Subcutaneous adipose tissue (tissue), 4 donors: ENCODE measurements around the gene FAM219A. TPM values are rescaled to one million over a fixed set of nuclear protein-coding genes. Genes with fewer than 3 reads are reported as not detected.

ENCODE experiments used
- total RNA-seq, 4 donors: library from RNA; depleted of rRNA; stranded (reverse); fragments of >200 nt; gene quantifications; one replicate each; pipeline ENCODE4 v1.1.0, GENCODE V29; 2016
- TF ChIP-seq, protein P1 (sequence below): fragments of 450-650 bp; IDR thresholded peaks from one replicate; pipeline ENCODE4 v1.5.1; 2016; ENCODE audit warnings: low read depth, mild to moderate bottlenecking, control low read depth, antibody characterized with exemption, moderate library complexity

The FAM219A gene
- total RNA-seq, 4 donors from 2014 or later: 5.1 to 13.9 (median 7.9) TPM

DNA sequence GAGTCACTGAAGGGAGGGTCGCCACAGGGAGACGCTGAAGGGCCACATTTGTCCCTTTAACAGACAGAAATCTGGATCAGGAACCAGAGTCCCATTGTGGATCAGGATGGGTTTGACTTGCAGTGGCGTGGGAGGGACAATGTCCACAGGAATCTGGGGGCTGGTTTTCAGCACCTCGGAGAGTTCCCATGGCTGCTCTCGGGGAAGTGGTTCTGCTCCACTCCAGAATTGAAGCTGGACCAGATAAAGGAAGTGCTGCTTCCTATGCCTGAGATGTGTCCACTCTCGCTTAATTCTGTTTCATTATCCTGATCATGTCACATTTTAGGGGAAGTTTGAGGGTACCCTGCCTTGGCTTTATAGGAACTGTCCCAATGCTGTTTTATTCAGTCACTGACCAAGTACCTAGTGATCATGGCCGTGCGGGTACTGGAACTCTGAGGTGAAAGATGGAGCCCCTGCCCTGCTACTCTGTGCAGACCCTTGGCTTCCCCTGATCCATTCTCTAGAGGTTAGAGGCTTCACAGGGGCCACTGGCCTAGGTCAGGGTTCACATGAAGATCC is 35.7 kb upstream of the FAM219A start:
- TF ChIP-seq, protein P1, sequence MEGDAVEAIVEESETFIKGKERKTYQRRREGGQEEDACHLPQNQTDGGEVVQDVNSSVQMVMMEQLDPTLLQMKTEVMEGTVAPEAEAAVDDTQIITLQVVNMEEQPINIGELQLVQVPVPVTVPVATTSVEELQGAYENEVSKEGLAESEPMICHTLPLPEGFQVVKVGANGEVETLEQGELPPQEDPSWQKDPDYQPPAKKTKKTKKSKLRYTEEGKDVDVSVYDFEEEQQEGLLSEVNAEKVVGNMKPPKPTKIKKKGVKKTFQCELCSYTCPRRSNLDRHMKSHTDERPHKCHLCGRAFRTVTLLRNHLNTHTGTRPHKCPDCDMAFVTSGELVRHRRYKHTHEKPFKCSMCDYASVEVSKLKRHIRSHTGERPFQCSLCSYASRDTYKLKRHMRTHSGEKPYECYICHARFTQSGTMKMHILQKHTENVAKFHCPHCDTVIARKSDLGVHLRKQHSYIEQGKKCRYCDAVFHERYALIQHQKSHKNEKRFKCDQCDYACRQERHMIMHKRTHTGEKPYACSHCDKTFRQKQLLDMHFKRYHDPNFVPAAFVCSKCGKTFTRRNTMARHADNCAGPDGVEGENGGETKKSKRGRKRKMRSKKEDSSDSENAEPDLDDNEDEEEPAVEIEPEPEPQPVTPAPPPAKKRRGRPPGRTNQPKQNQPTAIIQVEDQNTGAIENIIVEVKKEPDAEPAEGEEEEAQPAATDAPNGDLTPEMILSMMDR: no peak

DNA sequence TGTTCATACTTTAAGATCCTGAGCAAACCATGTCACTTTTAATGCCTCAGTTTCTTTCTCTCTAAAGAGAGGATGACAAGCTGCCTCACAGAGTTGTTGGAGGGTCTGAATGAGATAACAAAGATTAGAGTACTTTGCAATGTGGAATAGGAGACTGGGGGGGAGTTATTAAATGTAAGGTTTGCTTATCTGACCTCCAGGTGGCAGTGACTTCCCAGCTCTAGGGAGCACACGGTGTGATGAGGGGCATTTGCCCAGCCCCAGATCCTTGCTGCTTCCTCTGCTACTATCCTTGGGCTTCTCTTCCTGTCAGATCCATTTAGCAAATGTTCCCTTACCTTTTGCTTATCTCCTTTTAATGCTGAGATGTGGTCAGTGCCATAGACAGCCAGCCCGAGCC is 33.7 kb upstream of the FAM219A start:
- TF ChIP-seq, protein P1: no peak

DNA sequence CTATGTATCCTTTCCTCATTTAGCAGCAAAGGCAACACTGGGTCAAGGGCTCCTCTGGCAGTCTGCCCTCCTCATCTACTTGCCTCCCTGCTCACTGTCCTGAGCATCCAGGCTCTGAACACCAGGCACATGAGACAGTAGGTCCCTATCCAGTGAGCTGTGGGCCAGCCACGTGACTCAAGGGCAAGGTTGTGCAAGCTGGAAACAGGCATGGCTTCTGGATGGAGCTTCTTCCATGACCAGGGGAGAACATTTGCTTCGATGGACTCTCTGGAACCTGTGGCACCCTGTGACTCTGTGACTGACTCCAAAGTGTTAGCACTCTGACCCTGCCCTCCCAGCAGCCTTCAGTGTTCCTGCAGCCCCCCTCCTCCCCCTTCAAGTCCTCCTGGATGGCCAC is 33.2 kb upstream of the FAM219A start:
- TF ChIP-seq, protein P1: no peak

DNA sequence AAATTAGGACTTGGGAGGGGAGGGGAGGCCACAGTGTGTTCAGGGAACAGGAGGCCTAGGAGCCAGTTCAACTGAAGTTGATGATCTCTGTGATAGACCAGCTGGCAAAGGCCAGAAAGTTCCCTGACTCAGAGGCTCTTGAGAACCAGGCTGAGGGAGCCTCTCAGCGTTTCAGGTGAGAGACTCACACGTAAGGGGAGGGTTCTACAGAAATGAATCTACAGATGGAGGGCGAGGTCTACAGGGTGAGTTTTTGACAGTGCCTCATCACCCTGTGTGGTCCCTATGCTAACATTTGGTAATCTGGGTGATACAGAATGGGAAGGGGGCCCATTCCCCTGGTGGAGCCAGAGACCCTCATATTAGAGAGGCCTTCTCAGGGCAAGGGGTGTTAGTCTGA is 32.4 kb upstream of the FAM219A start:
- TF ChIP-seq, protein P1: no peak

DNA sequence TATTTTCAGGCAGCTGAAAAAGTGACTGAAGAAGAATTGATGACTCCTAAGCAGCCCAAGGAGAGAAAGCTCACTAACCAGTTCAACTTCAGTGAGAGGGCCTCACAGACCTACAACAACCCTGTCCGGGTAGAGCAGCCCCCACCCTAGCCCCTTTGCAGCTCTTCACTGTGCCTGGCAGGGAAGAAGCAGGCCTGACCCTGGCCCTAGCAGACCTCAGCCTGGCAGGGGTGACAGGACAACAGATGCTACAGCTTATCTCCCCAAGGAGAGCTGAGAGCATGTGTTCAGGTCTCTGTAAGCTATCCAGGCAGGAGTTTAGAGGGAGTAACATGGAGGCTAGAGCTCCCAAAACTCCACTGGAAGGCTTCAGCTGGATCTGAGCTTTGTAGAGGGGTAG is 32.0 kb upstream of the FAM219A start:
- TF ChIP-seq, protein P1: no peak

DNA sequence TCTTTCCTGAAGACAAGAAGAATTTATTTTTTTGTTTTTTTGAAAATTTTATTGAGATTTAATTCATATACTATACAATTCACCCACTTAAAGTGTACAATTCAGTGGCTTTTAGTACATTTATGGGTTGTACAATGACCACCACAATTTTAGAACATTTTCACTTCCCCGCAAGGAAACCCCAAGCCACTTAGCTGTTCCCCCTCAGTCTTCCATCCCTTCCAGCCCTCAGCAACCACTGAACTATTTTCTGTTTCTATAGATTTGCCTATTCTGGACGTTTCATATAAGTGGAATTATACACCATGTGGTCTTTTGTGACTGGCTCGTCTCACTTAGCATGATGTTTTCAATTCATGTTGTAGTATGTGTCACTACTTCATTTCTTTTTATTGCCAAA is 28.2 kb upstream of the FAM219A start:
- TF ChIP-seq, protein P1: no peak

DNA sequence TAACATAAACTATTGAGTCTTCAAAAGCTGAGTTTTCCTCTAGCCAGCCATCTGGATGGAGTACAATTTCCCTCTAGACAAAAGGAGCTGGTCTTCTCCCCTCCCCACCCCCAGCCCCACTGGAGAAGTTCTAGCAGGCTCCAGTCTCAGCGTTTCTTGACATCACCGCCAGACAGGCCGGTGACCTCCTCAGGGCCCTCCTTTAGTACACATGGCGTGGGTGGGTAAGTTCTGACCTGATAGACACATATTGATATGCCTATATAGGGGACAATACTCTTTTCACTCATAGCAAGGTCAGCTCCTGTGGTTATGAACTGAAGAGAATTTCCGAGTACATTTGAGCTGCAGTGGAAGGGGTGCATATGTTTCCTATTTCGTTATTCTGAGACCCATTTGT is 27.5 kb upstream of the FAM219A start:
- TF ChIP-seq, protein P1: no peak
